ENCODE measurements around the gene GPR39.

GRCh38 chr2:132662732-132663131 is 246.1 kb downstream of the GPR39 start:
- TF ChIP-seq POLR2A (IDR thresholded peaks at IDR 0.05): no peak
- TF ChIP-seq, protein P1, sequence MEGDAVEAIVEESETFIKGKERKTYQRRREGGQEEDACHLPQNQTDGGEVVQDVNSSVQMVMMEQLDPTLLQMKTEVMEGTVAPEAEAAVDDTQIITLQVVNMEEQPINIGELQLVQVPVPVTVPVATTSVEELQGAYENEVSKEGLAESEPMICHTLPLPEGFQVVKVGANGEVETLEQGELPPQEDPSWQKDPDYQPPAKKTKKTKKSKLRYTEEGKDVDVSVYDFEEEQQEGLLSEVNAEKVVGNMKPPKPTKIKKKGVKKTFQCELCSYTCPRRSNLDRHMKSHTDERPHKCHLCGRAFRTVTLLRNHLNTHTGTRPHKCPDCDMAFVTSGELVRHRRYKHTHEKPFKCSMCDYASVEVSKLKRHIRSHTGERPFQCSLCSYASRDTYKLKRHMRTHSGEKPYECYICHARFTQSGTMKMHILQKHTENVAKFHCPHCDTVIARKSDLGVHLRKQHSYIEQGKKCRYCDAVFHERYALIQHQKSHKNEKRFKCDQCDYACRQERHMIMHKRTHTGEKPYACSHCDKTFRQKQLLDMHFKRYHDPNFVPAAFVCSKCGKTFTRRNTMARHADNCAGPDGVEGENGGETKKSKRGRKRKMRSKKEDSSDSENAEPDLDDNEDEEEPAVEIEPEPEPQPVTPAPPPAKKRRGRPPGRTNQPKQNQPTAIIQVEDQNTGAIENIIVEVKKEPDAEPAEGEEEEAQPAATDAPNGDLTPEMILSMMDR (IDR thresholded peaks at IDR 0.05): no peak

All from esophagus squamous epithelium (tissue), 4 donors.